ENCODE measurements around the gene TOMT. TPM values are rescaled to one million over a fixed set of nuclear protein-coding genes. Genes with fewer than 3 reads are reported as not detected.

TOMT gene, protein sequence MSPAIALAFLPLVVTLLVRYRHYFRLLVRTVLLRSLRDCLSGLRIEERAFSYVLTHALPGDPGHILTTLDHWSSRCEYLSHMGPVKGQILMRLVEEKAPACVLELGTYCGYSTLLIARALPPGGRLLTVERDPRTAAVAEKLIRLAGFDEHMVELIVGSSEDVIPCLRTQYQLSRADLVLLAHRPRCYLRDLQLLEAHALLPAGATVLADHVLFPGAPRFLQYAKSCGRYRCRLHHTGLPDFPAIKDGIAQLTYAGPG
- total RNA-seq: 0.43 TPM

DNA sequence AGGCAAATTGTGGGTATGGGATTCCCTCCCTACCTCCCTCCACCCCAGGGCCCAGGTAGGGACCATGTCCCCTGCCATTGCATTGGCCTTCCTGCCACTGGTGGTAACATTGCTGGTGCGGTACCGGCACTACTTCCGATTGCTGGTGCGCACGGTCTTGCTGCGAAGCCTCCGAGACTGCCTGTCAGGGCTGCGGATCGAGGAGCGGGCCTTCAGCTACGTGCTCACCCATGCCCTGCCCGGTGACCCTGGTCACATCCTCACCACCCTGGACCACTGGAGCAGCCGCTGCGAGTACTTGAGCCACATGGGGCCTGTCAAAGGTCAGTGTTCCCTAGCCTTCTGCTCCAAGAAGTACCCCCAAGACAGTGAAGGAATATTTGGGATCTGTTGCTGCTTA lies at the start of gene TOMT:
TSS of gene TOMT (plus strand) at position 37 of the 400 bp plus-strand sequence. CDS start at position 65, 28 bp downstream.
- ATAC-seq: no peak
- no peak for DNase-seq (ENCODE audit: low spot score)

DNA sequence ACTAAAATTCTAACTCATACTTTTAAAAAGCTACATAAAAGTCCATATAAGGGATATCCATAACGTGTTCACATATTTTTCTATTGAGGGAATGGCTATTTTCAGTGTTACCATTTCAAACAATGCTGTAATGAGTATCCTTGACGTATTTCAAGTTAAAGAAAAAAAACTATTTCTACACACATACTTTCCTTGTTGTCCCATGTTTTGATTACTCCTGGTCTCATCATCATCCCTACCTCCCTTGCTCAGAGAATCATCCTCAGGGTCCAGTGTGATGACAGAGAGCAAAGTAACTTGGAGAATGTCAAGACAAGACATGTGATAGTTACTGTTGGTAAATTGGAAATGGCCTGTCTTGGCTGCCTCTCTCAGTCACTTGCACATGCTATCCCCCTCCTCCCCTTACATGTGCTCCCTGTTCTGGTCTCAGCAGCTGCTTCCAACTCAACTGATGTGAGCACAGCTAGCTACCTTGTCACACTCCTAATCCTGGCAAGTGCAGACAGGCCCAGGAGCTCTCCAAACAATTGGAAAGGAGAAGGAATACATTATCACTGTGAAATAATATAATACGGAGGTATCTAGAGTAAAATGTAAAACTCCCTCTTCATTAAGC lies 47.2 kb upstream of the TOMT start:
- ATAC-seq (no peak), DNase-seq (ENCODE audit: low spot score) (no peak)

DNA sequence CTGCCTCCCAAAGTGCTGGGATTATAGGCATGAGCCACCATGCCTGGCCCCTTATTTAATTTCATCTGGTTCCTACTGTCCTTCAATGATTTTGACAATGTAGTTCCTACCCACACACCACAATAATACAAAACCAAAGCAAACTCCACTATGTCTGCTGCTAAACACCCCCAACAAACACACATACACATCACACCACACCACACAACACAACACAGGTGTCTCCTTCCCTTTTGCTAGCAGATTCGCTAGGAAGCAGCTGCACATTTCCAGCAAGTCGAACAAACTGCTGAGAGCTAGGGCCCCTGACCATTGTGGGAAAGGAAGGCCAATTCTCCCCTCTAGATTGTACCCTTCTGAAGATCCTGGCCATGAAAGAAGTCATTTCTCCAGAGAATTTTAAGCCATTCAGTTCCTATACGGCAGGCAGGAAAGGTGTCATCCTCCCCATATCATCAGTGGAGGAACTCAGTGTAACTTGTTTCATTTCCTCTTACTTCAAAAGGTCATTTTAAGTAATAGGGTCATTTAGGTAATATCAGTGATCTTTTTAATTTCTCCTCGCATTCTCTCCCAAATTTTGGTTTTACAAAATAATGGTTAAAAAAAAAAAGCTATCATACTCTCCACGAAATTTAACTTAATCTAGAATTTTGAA lies 43.9 kb upstream of the TOMT start:
- DNase-seq (ENCODE audit: low spot score): no peak

DNA sequence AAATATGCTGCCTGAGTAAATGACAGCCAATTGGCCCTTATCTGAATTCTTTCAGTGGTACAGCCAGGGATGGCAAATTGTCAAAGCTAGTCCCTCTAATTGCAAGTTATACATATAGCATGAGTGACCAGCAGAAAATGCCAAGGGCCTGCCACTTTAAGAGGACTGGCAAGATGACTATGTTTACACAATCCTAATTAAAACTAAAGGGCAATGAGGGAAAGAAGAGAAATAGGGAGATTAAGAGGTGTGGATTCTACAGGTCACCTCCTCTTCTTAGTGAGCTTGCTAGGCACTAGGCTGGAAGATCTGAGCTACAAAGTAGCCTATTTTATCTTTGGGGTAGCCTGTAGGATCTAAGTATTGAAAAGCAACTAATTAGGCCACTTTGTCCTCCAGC lies 38.9 kb upstream of the TOMT start:
- ATAC-seq: no peak
- DNase-seq (ENCODE audit: low spot score): no peak

More for the DNA sequence above, 43.9 kb upstream of the TOMT start:
- no peak for ATAC-seq

DNA sequence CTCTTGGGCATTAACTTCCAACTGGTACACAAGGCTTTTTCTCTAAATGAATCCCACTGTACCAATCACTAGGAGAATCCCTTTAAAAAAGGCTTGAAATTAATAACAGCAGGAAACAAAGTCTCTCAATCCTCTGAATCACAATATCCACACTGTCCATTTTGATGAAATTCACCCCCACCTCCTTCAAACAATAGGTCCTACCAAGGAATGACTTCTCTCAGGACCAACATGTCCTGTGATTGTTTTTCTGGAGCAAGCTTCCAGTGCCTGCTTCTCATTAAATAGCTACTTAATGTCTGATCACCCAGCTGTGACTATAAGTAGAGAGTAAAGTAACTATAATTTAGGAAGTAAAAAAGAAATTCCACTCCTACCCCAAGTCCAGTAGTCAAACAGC lies 38.5 kb upstream of the TOMT start:
- ATAC-seq (no peak), DNase-seq (ENCODE audit: low spot score) (no peak)

DNA sequence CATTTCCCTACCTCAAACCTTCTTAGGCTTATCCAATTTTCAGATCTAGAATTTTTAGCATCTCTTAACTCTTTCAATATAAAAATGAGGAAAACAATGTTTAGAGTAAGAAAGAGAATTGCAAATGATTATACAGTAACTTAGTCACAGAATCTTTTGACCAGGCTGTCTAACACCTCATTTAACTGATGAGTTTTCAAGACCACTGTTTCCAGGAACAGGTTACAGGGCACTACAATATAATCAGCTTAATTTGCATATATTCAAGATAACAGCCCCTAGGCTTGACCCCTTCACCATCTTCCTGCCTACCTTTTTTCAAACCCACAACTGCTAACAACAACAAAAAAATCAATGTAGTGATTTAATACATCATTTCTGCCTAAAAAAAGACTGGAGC lies 38.0 kb upstream of the TOMT start:
- ATAC-seq (no peak), DNase-seq (ENCODE audit: low spot score) (no peak)

DNA sequence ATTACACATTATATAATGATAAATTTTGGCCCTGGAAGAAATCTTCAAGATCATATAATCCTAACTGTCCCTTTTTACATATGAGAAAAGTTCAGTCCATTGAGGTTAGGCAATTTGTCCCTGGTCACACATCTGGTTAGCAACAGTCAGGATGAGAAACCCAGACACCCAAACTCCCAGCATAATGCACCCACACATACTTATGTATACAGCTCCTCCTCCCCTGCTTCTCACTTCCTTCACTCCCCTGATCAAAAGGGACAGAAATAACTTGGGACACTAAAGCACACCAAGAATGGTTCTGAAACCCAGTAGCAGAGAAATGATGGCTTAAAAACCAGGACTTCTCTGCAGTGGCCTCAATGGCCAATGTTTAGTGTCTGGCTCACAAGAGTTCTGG lies 36.5 kb upstream of the TOMT start:
- ATAC-seq (peak; percentile 14), DNase-seq (ENCODE audit: low spot score) (no peak)

DNA sequence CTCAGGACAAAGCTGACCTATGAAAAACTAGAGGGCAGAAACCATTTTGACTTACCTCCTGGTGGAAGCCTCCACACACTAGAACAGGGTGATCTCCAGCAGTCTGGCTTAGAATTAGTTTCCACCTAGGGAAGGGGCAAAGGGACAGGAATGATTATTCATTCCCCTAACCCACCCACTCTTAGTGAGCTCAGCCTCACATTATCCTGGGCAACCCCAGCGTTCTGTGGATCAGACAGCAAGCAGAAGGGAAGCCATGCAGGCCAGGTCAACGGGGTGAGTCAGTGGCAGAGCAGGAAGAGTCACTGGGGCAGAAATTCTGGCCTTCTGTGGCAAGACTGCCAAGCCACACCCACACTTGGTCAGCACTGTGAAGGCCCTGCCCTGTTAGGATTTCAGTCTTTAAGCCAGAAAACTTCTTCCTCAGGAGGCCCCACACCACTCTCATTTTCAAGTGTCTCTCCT lies 35.9 kb upstream of the TOMT start:
- peak; percentile 80 for DNase-seq (ENCODE audit: low spot score)
- peak; percentile 100 for ATAC-seq

DNA sequence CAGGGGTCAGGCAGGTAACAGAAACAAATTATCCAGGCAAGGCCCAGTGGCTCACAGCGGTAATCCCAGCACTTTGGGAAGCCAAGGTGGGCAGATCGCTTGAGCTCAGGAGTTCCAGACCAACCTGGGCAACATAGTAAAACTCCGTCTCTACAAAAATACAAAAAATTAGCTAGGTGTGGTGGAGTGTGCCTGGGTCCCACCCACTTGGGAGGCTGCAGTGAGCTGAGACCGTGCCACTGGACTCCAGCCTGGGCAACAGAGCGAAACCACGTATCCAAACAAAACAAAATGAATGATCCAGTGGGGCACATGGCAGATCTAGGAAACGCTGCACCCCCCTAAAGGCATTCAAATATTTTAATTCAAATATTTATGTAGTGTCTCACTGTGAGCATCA lies 35.2 kb upstream of the TOMT start:
- ATAC-seq: no peak
- no peak for DNase-seq (ENCODE audit: low spot score)

DNA sequence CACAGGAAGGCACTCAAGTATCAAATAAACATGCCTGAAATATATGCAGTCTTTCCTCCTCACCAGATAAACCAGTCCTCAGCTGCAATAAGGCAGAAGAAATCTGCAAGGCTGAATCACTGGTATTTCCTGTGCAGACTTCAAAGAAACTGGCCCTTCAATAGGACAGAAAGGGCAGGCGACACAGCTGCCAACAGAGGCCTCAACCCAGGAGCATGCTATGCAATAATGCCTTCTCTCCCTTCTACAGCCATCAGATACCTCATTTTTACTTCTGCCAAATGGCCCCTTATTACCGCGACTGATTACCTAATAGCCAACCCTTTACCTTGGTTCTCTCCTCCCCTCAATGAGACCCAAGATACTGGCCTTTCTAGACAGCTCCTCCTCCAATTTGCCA lies 33.4 kb upstream of the TOMT start:
- ATAC-seq: no peak
- no peak for DNase-seq (ENCODE audit: low spot score)

DNA sequence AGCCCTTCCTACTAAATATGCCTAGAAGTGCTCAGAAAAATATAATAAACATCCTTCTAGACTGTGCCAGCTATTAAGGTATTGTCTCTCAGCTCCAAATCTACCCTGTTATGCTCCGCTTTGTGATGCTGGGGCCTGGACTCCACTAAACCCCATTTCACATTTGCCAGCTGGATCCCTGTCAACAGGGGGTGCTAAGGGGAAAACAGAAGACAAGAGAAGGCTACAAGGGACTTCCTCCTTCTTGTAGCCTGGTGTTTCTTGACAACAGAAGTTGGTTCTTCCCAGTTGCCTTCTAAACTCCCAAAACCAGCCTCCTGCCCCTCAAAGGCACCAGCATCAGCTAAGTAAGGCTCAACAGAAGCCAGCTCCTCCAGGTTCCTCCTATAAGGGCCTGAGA lies 30.6 kb upstream of the TOMT start:
- DNase-seq (ENCODE audit: low spot score) (no peak), ATAC-seq (no peak)

DNA sequence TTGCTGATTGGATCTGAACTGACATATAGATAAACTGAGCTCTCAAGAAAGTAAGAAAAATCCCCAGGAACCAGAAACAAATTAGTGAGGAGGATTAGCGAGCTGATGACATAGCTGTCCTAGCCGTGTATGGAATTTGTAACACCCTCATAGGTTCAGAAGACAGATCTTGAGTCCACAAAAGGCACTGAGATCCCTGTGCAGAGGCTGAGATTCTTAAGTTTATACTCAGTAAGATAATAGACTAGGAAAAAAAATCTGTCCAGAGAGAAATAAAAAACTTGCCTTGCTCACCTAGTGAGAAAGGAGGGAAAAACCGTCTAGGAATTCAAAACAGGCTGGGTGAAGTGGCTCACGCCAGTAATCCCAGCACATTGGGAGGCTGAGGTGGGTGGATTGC lies 30.0 kb upstream of the TOMT start:
- ATAC-seq (no peak), DNase-seq (ENCODE audit: low spot score) (no peak)

DNA sequence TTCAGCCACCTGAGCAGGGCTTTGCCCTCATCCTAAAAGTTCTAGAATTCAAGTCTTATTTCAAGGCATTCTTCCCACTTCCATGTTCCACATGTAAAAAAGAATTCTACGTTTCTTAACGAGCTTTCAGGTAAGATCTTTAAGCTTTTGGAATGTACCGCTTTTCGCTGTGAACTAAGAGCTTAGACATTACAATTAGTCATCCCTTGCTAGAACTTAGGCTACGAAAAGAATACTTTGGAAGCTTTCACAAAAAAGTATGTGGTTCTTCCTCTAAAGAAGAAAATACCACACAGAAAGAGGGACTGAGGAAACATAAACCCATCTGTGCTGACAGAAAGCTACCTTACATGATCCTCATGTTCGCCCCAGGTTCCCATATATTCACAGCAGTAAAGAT lies 27.2 kb upstream of the TOMT start:
- no peak for ATAC-seq

DNA sequence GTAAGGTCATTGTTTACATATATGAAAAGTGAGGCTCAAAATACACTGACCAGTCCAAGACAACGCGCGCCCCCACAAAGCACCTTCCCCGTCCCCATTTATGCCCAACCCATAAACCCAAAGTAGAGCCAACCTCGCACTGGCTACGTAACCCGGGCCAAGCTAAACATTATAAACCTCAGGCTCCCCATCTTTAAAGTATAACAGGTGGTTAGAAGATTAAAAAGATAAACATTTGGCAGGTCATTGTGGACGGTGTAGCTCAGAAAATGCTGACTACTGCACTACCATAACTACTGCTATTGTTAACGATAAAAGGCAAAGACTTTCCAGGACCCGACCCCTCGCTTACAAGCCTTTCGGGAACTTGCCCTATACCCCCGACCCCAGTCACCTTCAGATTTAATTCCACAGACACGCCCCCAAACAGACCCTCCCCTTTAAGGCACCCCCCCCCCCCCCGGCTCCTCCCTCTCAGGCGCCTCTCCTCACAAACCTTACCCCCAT lies 25.9 kb upstream of the TOMT start:
- DNase-seq (ENCODE audit: low spot score) (no peak), ATAC-seq (peak; percentile 64)

More for the DNA sequence above, 27.2 kb upstream of the TOMT start:
- no peak for DNase-seq (ENCODE audit: low spot score)

DNA sequence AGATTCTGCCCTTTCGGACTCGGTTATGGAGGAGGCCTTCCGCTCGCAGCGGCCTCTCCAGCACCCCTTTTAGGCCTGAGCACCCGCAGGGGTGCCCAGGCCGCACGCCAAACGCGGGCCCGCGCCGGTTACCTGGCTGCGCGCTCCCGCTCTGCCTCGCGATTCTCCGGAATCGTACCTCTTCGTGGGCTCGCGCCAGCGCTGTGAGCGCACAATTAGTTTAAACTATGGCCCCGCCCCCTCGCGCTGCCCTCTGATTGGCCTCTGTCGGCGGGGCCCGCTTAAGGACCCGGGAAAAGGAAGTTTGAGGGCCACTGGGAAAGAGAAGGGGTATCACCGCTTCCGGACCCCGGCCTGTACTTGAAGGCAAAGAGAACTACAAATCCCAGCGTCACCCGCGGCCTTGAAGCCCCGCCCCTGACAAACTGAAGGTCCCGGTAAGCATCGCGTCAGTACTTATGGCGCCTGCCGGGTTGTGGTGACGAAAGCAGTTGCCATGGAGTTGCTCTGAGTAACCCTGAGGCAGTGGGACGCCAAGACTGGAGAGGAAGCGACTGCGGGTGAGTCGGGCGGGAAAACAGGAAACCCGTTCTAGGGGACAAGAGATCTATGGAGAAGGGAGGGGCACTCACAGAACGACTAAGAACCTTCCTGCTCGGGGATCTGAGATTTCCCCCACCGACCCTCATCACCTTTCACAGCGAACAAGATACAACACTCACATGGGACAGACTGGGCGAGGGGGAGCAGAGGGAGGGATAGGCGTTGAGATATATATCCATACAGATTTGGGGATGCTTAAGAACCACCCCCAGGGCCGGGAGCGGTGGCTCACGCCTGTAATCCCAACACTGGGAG lies 25.2 kb upstream of the TOMT start, which contains the start of the genes LRRC51 and NUMA1:
TSS of gene LRRC51 (plus strand) at position 525 of the 858 bp plus-strand sequence. CDS start 8,234 bp downstream, outside the sequence.
TSS of gene NUMA1 (minus strand) at position 217 of the 858 bp plus-strand sequence. CDS start 44,599 bp downstream, outside the sequence.
- peak; percentile 100 for DNase-seq (ENCODE audit: low spot score)
- peak; percentile 95 for ATAC-seq

DNA sequence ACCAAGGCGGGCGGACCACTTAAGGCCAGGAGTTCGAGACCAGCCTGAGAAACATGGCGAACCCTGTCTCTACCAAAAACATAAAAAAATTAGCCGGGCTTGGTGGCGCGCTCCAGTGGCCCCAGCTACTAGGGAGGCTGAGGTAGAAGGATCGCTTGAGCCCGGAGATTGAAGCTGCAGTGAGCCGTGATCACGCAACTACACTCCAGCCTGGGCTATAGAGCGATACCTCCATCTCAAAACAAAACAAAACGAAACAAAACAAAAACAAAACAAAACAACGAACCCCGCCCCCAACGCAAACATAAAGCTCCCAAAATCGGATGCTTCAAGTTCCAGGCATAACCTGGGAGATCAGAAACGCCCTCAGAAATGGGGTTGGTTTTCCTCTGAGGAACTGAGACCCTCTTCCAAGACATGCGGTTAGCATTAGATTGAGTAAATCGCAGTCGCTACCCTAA lies 24.5 kb upstream of the TOMT start:
- no peak for DNase-seq (ENCODE audit: low spot score)
- ATAC-seq: no peak

DNA sequence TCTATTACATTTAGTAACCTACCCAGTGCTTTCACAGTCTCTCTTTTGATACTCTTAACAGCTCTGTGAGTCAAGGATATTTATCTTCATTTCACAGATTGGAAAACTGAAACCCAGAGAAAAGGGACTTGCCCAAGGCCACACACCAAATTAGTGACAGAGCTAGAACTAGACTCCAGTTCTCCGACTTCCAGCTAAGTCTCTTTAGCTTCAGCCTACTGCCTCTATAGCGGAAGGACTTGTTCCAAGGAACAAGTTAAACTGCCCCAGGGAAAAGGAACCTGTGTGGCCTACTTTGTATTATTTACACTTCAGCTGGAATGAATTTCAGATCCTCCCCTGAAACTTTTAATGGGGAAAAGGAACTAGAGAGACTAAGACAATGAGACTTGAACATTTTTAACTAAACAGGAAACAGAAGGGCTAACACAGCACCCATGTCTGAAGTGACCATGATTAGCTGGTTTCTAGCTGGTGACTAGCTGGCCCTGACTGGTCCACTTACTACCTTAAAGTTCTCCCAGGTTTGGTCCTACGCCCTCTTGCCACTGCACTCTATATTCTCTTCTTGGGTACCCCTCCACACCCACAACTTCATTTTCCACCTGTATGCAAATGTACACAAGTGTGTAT lies 23.8 kb upstream of the TOMT start:
- DNase-seq (ENCODE audit: low spot score) (peak; percentile 3), ATAC-seq (no peak)

DNA sequence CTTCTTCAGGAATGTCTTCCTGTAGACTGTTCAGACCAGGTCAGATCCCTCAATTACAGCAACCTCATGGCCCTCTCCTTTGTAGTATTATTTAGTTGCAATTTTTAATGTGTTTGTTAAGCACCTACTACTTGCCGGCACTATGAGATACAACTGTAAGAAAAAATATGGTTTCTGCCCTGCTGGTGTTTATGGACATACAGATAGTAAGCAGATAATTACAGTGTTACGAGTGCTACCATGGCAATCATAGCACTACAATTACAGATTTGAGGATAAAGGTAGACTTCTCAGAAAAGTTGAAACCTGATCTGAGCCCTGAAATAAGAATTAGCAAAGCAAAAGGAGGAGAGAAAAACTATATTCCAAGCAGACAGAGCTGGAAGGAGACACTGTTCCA lies 22.3 kb upstream of the TOMT start:
- ATAC-seq (no peak), DNase-seq (ENCODE audit: low spot score) (no peak)

DNA sequence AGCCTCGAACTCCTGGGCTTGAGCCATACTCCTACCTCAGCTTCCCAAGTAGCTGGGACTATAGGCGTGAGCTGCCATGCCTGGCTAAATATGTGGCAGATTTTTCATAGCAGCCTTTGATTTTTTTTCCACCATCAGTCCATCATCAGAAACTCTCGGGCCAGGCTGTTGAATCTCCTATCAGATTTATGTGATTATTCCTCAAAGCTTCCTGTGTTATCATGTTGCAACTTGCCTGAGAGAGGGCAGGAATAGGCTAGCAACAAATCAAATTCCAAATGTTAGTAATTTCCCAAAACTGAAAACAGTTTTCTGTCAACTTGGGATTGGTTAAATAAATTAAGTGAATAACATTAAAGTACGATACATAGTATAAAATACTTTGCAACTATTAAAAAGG lies 21.6 kb upstream of the TOMT start:
- ATAC-seq: no peak

DNA sequence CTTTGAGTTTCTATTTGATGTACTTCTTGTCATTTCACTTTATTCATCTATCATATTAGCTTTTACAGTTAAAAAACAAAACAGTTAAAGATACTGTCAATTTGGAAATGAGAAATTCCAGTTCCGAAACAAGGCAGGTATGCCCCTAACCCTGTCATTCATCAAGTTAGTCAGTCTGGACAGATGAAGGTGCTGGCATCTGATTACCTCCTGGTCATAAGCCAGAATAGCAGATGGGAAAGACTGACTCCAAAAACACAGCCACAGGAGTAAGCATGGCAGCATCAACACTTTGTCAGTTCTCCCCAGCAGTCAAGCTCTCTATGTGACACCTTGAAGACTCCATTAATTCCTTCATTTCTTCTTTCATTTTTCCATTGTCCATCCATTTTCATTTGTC lies 20.8 kb upstream of the TOMT start:
- ATAC-seq (no peak), DNase-seq (ENCODE audit: low spot score) (no peak)

More for the DNA sequence above, 21.6 kb upstream of the TOMT start:
- no peak for DNase-seq (ENCODE audit: low spot score)

All from left lobe of liver (tissue), 2 donors.